NT2/D1 (cell line): ENCODE results near the gene EIF4EBP2.

Source experiments
- DNase-seq: peaks from one replicate; pipeline ENCODE4 v3.0.0-alpha.2; 2011; ENCODE audit warnings: low read depth, low spot score
- H3K27me3 ChIP-seq: 2 replicates; pipeline ENCODE4 v1.6.0; 2011; ENCODE audit warnings: mild to moderate bottlenecking; ENCODE audit not compliant: insufficient read length, insufficient read depth
- H3K36me3 ChIP-seq: 2 replicates; pipeline ENCODE4 v1.6.1; 2011; ENCODE audit warnings: mild to moderate bottlenecking, low read length, mixed read lengths; ENCODE audit not compliant: insufficient read depth, insufficient read length
- H3K4me1 ChIP-seq: 2 replicates; pipeline ENCODE4 v1.5.1; 2011; ENCODE audit not compliant: insufficient read depth, insufficient read length
- H3K4me3 ChIP-seq: 2 replicates; pipeline ENCODE4 v1.5.1; 2011; ENCODE audit warnings: low read depth; ENCODE audit not compliant: insufficient read length
- H3K9ac ChIP-seq: 2 replicates; pipeline ENCODE4 v1.6.0; 2011; ENCODE audit warnings: low read depth; ENCODE audit not compliant: insufficient read length
- H3K9me3 ChIP-seq: 2 replicates; pipeline ENCODE4 v1.5.1; 2011; ENCODE audit warnings: mild to moderate bottlenecking, low read length; ENCODE audit not compliant: insufficient read depth
- SUZ12 ChIP-seq: IDR thresholded peaks from 2 replicates; pipeline ENCODE4 v1.6.1; 2011; ENCODE audit not compliant: insufficient read length, insufficient read depth; ENCODE audit errors: extremely low read depth
- YY1 ChIP-seq: IDR thresholded peaks from 2 replicates; pipeline ENCODE4 v1.6.1; 2011; ENCODE audit not compliant: insufficient read length, insufficient read depth
- ZNF274 ChIP-seq: IDR thresholded peaks from 2 replicates; pipeline ENCODE4 v1.6.1; 2011; ENCODE audit warnings: mild to moderate bottlenecking, low read depth, low read length

Gene EIF4EBP2

DNA sequence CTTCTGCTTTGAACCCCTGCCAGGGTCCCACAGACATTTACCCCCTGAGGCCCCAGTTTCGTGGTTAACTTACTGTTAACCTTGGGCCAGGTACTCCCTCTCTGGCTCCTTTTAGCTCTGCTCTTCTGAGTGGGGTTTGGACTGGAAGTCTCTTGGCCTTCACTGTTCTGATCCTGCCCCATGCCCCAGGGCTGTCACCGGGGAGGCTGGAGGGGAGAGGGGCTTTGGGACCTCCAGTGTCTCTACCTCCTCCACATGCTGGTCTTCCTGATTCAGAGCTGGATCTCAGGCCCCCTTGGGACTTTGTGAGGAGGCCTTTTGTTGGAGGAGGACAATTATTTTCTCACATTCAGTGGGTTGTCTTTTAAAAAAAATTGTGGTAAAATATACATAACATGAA is 61.9 kb downstream of the EIF4EBP2 start:
- Histone ChIP-seq H3K4me1 (peaks cover 9% of the 10 kb centered on the region), H3K27me3 (no peaks in the 10 kb centered on the region), H3K36me3 (no peaks in the 10 kb centered on the region), H3K9me3 (no peaks in the 10 kb centered on the region), H3K4me3 (no peak overlapping the region), H3K9ac (no peak overlapping the region)
- TF ChIP-seq YY1 (no peak), SUZ12 (no peak), ZNF274 (no peak)
- no peak for DNase-seq

- Histone ChIP-seq H3K4me1 (peaks cover 9% of the 10 kb centered on the region), H3K36me3 (no peaks in the 10 kb centered on the region), H3K9ac (peak overlapping the region; percentile 21), H3K27me3 (no peaks in the 10 kb centered on the region), H3K9me3 (no peaks in the 10 kb centered on the region), H3K4me3 (no peak overlapping the region)
- DNase-seq: no peak
- TF ChIP-seq SUZ12 (no peak), YY1 (no peak), ZNF274 (no peak)
Measured at GRCh38 chr10:70466951-70467350, 63.0 kb downstream of the EIF4EBP2 start.

GRCh38 chr10:70472799-70473454 is 69.0 kb downstream of the EIF4EBP2 start:
- DNase-seq: no peak
- TF ChIP-seq ZNF274: no peak
- TF ChIP-seq SUZ12: no peak
- no peak for TF ChIP-seq YY1
- no peak overlapping the region for H3K4me3 ChIP-seq
- H3K27me3 ChIP-seq: no peaks in the 10 kb centered on the region
- H3K9me3 ChIP-seq: no peaks in the 10 kb centered on the region
- peaks cover 6% of the 10 kb centered on the region for H3K4me1 ChIP-seq
- H3K9ac ChIP-seq: no peak overlapping the region
- H3K36me3 ChIP-seq: no peaks in the 10 kb centered on the region

- no peak overlapping the region for H3K9ac ChIP-seq
- DNase-seq: no peak
- TF ChIP-seq ZNF274: no peak
- TF ChIP-seq YY1: no peak
- TF ChIP-seq SUZ12: no peak
- H3K36me3 ChIP-seq: no peaks in the 10 kb centered on the region
- H3K27me3 ChIP-seq: no peaks in the 10 kb centered on the region
- H3K4me1 ChIP-seq: peaks cover 3% of the 10 kb centered on the region
- H3K4me3 ChIP-seq: no peak overlapping the region
- H3K9me3 ChIP-seq: no peaks in the 10 kb centered on the region
Measured at GRCh38 chr10:70474780-70475179, 70.8 kb downstream of the EIF4EBP2 start.

DNA sequence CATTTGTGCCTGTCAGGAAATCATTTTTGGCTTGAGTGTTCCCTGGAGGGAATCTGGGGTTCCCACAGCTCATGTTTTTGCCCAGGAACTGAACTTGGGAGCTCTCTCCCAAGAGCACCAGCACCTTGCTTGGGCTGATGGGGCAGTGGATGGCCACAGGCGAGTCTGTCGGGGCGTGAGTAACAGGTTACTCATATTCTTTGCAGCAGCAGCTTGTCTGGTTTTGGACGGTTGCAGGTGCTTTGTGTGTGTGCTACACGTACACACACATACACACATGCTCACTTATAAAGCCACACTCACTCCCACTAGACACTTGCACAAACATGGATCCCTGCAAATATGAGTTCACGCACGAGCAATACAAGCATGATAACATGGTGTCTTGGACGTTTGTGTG is 71.7 kb downstream of the EIF4EBP2 start:
- H3K36me3 ChIP-seq: no peaks in the 10 kb centered on the region
- TF ChIP-seq YY1: no peak
- no peak for TF ChIP-seq ZNF274
- no peak for TF ChIP-seq SUZ12
- H3K9me3 ChIP-seq: no peaks in the 10 kb centered on the region
- no peak overlapping the region for H3K4me3 ChIP-seq
- no peak overlapping the region for H3K9ac ChIP-seq
- H3K4me1 ChIP-seq: peaks cover 9% of the 10 kb centered on the region
- no peaks in the 10 kb centered on the region for H3K27me3 ChIP-seq
- DNase-seq: no peak

DNA sequence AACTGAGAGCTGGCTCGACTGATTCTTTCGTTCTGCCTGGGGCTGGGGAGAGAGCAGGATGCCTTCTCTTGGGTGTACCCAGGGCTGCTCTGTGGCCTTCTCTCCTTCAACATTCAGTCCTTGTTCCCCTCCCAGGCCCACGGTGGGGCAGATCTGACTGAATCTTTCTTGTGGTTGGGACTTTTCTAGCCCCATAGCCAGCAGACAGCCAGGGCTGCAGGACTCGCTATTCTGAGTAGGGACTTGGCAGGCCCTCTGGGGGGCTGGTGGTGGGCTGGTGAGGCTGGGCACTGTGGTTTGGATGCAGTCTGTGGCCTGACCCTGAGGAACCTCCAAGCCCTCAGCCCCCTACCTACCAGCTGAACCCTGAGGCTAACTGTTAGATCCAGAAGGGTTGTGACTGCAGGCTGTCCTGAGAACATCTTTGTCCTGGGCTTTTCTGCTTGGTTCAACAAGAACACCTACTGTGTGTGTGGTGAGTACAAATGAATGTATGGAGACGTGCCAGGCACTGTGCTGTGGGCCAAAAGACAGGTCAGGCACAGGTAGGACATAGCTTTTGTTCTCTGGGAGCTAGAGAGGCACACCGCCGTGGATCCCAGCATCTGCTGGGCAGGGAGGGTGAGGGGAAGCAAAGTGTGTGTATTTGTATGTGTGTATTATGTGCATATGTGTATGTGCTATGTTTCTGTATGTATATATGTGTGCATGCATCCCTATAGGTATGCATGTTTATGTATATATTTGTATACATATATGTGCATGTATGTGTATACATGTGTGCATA is 72.5 kb downstream of the EIF4EBP2 start:
- no peak overlapping the region for H3K9ac ChIP-seq
- peaks cover 9% of the 10 kb centered on the region for H3K4me1 ChIP-seq
- no peaks in the 10 kb centered on the region for H3K9me3 ChIP-seq
- no peak overlapping the region for H3K4me3 ChIP-seq
- no peaks in the 10 kb centered on the region for H3K27me3 ChIP-seq
- DNase-seq: no peak
- TF ChIP-seq SUZ12: no peak
- no peak for TF ChIP-seq YY1
- no peak for TF ChIP-seq ZNF274
- H3K36me3 ChIP-seq: peaks cover 5% of the 10 kb centered on the region

GRCh38 chr10:70477661-70478162 is 73.8 kb downstream of the EIF4EBP2 start:
- H3K4me1 ChIP-seq: peaks cover 9% of the 10 kb centered on the region
- no peak for DNase-seq

More at GRCh38 chr10:70477661-70478162, 73.8 kb downstream of the EIF4EBP2 start:
- no peaks in the 10 kb centered on the region for H3K27me3 ChIP-seq
- H3K9ac ChIP-seq: peak overlapping the region; percentile 76
- peaks cover 5% of the 10 kb centered on the region for H3K36me3 ChIP-seq
- no peaks in the 10 kb centered on the region for H3K9me3 ChIP-seq
- no peak for TF ChIP-seq SUZ12
- no peak for TF ChIP-seq ZNF274
- TF ChIP-seq YY1: no peak
- H3K4me3 ChIP-seq: peak overlapping the region; percentile 72
